ENCODE results near the gene RYR2. TPM values are rescaled to one million over a fixed set of nuclear protein-coding genes. Genes with fewer than 3 reads are reported as not detected.

Gene RYR2
- total and polyA plus RNA-seq, 2 of the 8 experiments (the other 6 are each of a cell fraction or from before 2014, with no cell fraction given) = 1.3 to 4.4 TPM

DNA sequence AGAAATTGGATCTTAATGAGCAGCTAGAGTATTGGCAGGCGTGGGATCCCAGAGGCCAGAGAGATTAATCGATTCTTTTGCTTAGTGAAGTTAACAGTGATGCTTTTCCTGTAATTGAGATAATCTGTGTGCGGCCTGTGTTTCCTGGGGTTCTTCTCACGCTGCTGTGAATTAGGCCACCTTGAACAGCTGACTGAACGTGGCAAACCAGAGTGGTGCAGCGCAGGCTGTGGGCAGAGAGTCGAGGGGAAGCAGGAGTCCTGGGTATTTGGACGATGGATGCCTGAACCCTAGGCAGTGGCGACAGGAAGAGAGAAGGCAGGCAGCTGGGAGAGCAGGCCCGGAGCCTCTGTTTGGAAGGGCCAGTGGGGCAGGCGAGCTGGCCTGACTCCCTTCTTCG, 51.7 kb downstream of the RYR2 start (continued):
- no peak for TF ChIP-seq TAF1 (IDR thresholded peaks at IDR 0.05; ENCODE audit: low read depth, low read length)
- no peak for TF ChIP-seq POLR2AphosphoS5 (IDR thresholded peaks at IDR 0.05; ENCODE audit: low read depth, low read length)
- TF ChIP-seq JUND (IDR thresholded peaks at IDR 0.05; ENCODE audit: low read length) = no peak
- TF ChIP-seq, protein P1, sequence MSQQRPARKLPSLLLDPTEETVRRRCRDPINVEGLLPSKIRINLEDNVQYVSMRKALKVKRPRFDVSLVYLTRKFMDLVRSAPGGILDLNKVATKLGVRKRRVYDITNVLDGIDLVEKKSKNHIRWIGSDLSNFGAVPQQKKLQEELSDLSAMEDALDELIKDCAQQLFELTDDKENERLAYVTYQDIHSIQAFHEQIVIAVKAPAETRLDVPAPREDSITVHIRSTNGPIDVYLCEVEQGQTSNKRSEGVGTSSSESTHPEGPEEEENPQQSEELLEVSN (IDR thresholded peaks at IDR 0.05) = no peak
- no peak for TF ChIP-seq NRF1 (IDR thresholded peaks at IDR 0.05; ENCODE audit: low read depth, low read length)
